Measurements from ENCODE around the gene FRK.
"Not testable (repeated sequence)": the region's sequence is repeated elsewhere in the genome, so short reads cannot be mapped to it uniquely, and the experiment has no call there.

The FRK gene

GRCh38 chr6:115945812-115946211 is 114.9 kb downstream of the FRK start:
- DNase-seq (ENCODE audit: low read depth in 3 of 3): no peak

DNA sequence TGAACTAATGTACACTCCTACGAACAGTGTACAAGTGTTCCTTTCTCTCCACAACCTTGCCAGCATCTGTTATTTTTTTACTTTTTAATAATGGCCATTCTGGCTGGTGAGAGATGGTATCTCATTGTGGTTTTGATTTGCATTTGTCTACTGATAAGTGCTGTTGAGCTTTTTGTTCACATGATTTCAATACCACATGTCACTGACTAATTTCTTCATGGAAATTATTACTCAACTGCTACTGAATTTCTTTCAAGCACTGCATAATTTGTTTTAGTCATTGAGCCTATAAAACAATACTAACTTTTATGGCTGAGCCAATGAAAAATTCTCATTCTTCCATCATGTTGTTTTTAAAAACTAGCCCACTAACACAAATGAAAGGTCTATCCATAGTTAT is 115.4 kb downstream of the FRK start:
- DNase-seq (ENCODE audit: low read depth in 3 of 3): no peak

DNA sequence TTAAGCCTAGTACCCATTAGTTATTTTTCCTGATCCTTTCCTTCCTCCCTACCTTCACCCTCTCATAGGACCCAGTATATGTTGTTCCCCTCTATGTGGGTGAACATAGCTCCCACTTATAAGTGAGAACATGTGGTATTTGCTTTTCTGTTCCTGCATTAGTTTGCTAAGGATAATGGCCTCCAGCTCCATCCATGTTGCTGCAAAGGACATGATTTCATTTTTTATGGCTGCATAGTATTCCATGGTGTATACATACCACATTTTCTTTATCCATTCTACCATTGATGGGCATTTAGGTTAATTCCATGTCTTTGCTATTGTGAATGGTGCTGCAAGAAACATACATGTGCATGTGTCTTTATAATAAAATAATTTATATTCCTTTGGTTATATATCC is 115.9 kb downstream of the FRK start:
- not testable (repeated sequence) for DNase-seq (ENCODE audit: low read depth in 3 of 3)

- not testable (repeated sequence) for DNase-seq (ENCODE audit: low read depth in 3 of 3)
Observed at GRCh38 chr6:115937502-115937901, 123.2 kb downstream of the FRK start.

DNA sequence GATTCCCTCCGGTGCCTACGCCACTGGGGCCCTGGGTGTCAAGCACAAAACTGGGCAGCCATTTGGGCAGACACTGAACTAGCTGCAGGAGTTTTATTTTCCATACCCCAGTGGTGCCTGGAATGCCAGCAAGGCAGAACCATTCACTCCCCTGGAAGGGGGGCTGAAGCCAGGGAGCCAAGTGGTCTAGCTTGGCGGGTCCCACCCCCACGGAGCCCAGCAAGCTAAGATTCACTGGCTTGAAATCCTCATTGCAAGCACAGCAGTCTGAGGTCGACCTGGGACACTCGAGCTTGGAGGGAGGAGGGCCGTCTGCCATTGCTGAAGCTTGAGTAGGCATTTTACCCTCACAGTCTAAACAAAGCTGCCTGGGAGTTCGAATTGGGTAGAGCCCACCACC is 125.3 kb downstream of the FRK start:
- no peak for DNase-seq (ENCODE audit: low read depth in 3 of 3)

DNA sequence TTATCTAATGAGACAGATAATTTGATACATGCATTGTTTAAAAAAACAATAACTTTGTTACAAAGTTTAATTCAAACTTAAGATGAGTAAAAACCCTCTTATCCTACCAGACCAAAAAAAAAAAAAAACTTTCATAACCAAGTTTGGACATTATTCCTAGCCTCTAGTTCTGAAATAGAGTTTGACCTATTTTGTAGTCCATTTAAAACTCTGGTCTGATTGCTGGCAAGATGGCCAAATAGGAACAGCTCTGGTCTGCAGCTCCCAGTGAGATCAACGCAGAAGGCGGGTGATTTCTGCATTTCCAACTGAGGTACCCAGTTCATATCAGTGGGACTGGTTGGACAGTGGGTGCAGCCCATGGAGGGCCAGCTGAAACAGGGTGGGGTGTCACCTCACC is 125.9 kb downstream of the FRK start:
- no peak for DNase-seq (ENCODE audit: low read depth in 3 of 3)

- no peak for DNase-seq (ENCODE audit: low read depth in 3 of 3)
Observed at GRCh38 chr6:115934145-115934544, 126.5 kb downstream of the FRK start.

DNA sequence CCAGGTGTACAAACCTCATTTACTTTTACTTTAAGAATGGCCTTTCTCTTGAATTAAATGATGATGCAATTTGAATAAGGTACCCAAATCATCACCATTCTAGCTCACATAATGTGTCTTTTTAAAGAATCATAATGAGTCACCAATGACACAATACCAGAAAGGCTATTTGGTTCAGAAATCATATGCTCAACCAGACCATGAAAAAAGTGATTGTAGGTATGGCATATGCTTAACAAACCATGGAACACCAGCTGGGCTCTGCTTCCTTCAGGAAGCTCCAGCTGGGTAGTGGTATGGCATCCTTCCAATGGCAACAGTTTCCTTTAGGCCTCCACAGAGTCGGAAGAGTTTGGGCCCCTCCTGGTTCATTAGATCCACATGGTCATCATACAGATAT is 128.2 kb downstream of the FRK start:
- DNase-seq (ENCODE audit: low read depth in 3 of 3): no peak

DNA sequence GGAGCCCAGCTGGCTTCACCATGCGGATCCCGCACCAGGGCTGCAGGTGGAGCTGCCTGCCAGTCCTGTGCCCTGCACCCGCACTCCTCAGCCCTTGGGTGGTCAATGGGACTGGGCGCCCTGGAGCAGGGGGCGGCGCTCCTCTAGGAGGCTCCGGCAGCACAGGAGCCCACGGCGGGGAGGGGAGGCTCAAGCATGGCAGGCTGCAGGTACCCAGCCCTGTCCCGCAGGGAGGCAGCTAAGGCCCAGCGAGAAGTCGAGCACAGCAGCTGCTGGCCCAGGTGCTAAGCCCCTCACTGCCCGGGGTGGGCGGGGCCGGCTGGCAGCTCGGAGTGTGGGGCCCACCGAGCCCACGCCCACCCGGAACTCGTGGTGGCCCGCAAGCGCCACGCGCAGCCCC is 132.7 kb downstream of the FRK start:
- DNase-seq (ENCODE audit: low read depth in 3 of 3): not testable (repeated sequence)

DNA sequence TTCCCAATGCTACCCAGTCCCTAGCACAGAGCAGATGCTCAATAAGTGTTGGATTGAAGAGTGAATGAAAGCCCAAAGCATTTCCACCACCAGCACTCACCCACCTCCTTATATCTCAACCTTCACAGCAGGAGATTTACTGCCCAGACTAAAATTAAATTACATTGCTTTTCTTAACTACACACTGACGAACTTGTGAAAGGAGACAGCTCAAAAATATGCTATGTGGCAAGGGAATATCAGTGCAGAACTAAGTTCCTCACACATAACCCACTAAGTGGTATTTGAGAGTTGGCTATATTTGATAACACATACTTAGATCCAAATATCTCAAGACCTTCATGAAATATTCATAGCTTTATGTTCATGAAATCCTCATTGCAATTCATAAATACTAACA is 137.7 kb downstream of the FRK start:
- no peak for DNase-seq (ENCODE audit: low read depth in 3 of 3)

GRCh38 chr6:115914098-115914497 is 146.6 kb downstream of the FRK start:
- no peak for DNase-seq (ENCODE audit: low read depth in 3 of 3)

DNA sequence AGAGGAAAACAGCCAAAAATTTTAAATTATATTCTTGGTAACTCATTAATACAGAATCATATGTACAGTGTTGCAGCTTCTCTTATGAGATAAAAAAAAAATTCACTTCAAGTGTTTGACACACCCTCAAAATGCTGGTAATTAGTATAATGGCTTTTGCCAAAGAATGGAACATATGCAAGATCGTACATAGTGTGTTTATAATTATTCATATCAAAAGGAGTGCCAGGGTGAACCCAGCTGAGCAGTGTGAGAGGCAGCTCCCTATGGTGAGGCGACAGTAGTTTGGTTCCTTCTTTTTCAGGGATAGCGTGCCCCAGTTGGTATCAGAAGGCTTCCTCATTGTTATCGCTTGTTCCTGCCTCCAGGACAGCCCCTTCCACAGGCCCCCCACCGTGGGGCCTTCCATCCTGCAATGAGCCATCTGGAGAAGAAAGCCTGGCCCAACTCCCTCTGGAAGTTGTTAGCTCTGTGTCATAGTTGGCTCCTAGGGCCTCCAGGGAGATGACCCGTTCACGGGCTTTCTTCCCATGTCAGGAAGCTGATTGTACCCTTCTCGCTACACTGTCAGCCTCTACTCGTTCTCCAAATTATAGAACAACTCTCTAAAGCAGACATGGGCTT is 150.7 kb downstream of the FRK start:
- DNase-seq (ENCODE audit: low read depth in 3 of 3): no peak

GRCh38 chr6:115908906-115909559 is 151.7 kb downstream of the FRK start:
- DNase-seq (ENCODE audit: low read depth in 3 of 3): no peak

DNA sequence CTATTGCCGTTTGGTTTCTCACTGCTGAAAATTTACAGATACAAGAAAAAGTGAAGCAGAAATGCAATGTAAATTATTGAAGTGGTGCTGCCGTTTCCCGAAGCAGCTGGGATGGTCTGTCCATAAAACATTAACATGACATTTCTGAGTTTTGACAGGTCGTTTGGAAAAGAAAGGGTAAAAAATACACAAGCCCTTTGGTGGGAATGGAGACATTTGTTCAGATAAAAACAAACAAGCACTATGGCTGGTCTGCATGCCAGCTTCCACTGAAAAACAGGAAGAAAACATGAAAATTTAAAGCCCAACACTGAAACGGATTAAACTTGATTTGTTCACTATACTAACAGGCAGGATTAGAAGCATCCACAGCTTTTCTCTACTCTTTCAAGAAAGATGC is 155.2 kb downstream of the FRK start:
- DNase-seq (ENCODE audit: low read depth in 3 of 3): no peak

- no peak for DNase-seq (ENCODE audit: low read depth in 3 of 3)
Observed at GRCh38 chr6:115902436-115902835, 158.3 kb downstream of the FRK start.

- no peak for DNase-seq (ENCODE audit: low read depth in 3 of 3)
Observed at GRCh38 chr6:115901896-115902295, 158.8 kb downstream of the FRK start.

GRCh38 chr6:115899730-115900282 is 160.9 kb downstream of the FRK start:
- DNase-seq (ENCODE audit: low read depth in 3 of 3): no peak

- DNase-seq (ENCODE audit: low read depth in 3 of 3): no peak
Observed at GRCh38 chr6:115898246-115898645, 162.4 kb downstream of the FRK start.

DNA sequence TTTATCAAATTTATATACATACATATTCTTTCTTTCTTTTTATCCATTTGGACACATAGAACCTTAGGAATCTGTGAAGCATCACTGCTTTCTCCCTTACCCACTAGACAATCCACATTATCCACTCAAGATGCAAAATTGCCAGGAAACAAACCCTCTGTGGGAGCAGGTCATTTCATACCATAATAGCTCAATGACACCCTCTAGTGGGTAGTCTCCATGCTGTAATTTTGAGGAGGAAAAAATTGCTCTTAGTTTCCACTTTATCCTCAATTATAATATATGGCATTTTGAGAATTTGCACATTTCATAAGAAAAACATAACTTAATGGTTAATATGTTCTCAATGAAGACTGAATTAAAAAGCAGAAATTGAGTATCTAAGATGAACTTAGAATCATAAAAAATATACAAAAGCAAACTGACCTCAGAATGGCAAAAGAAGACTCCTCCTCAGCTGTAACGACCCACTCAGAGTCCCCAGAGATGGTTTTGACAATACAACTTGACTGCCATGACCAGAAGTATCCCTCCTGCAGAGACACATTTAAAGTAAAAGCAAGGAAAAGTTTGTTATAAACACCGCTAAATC is 164.1 kb downstream of the FRK start:
- no peak for DNase-seq (ENCODE audit: low read depth in 3 of 3)

DNA sequence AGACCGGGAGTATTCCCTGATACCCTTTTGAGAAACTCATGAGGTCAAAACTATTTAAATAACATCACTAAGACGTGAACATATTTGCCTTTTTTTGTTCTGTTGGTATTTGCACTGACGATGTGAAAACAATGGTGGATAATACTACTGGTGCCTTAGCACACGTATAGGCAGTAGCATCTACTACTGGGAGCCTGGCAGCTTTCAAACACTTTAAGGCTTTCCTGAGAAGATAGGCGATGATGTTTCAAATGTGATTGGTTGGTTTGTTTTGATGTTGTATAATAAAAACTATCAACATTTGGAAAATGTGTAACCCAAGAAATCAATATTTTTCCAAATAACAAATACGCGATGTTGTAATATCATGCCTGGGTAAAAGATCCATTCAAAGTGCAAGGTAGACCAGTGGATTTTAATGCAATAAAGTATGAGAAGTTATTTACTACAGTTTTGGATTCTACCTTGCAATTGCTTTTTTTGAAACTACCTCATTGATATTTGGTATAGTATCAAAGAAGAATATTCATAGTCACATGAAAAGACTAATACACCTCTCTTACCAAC is 166.2 kb downstream of the FRK start:
- no peak for DNase-seq (ENCODE audit: low read depth in 3 of 3)

DNA sequence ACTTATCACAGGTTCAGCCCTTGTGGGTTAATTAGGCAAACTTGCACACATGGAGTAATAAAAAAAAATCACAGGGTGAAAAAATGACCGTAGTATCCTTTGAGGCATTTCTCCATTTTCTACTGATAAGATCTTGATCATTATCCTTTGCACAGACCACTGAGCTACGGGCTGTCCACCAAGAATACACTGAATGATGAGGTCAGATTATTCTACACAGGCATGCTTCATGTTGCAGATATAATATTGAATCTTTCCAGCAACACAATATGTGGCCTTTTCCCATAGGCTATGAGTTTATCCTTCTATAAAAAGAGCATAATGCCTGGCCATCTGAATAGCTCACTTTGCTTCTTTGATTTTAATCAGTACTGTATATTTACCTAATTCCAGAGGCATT is 168.9 kb downstream of the FRK start:
- no peak for DNase-seq (ENCODE audit: low read depth in 3 of 3)

DNA sequence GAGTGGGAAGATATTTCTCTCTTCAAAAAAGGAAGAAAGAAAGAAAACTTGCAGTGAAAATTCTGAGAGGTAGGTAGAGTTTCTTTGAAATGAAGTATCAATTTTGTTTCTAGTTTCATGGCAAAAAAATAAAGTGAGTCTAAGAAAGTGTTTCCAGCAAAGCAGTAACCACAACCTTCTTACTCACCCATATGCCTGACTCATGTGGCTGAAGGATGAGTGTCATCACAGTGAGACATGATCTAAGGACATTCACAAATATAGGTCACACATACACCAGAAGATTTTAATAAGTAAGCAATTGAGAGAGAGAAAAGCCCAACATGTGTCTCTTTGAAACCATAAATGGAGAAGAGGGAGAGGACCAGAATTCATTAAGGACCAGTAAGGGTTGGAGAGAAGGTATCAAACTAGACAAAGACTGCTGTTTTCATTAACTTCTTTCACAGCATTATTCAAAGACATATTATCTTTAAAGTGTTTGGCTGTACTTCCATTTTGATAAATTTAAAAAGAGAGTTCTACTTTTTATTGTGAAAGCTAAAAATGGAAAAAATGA is 169.5 kb downstream of the FRK start:
- DNase-seq (ENCODE audit: low read depth in 3 of 3): no peak

- DNase-seq (ENCODE audit: low read depth in 3 of 3): no peak
Observed at GRCh38 chr6:115890238-115890637, 170.5 kb downstream of the FRK start.

All from stimulated activated CD4-positive, alpha-beta T cell treated with anti-CD3 and anti-CD28 coated beads, TNF-alpha, amount 100 ng/mL, for 48 hours (primary cell).